H1 (cell line): Measurements from ENCODE around the gene GJD2. TPM values are rescaled to one million over a fixed set of nuclear protein-coding genes. Genes with fewer than 3 reads are reported as not detected.

Experiments used
- CTCF ChIA-PET: fragments of 300-600 bp; sonication (Branson Sonifier 250); formaldehyde crosslinking; loops from one replicate; lab custom pipeline; 2021; ENCODE audit not compliant: partially characterized antibody; lab: Charles Lee
- POLR2A ChIA-PET: fragments of 300-600 bp; sonication (Branson Sonifier 250); formaldehyde crosslinking; loops from one replicate; lab custom pipeline; 2021; ENCODE audit warnings: inconsistent platforms; ENCODE audit not compliant: partially characterized antibody; lab: Charles Lee
- DNase-seq, 2 experiments: peaks; one replicate each; pipeline versions ENCODE4 v3.0.0 to v3.0.0-alpha.2; 2010 to 2022; ENCODE audit warnings: low spot score in 2 of 2, low read depth in 1 of 2, mixed read lengths in 1 of 2
- FAIRE-seq: peaks from 2 replicates; lab custom pipeline; 2011; peaks lifted over from hg19 to GRCh38; lab: Jason Lieb, UNC
- H2AFZ ChIP-seq: 2 replicates; pipeline ENCODE4 v1.8.1; 2012; ENCODE audit warnings: low read length, inconsistent platforms
- H2AK5ac ChIP-seq: 2 replicates; pipeline ENCODE4 v1.6.1; 2013; ENCODE audit warnings: low read depth, low read length
- H2BK120ac ChIP-seq: replicated peaks from 2 replicates; pipeline ENCODE3; 2013; ENCODE audit warnings: low read depth, low read length, inconsistent platforms
- H2BK12ac ChIP-seq: 2 replicates; pipeline ENCODE4 v1.6.1; 2013; ENCODE audit warnings: low read depth, low read length
- H2BK15ac ChIP-seq: 2 replicates; pipeline ENCODE4 v1.6.1; 2013; ENCODE audit warnings: low read length
- H2BK20ac ChIP-seq: 2 replicates; pipeline ENCODE4 v1.6.1; 2013; ENCODE audit warnings: low read length
- H2BK5ac ChIP-seq: 2 replicates; pipeline ENCODE4 v1.6.1; 2013; ENCODE audit warnings: low read depth, low read length
- H3K14ac ChIP-seq: 2 replicates; pipeline ENCODE4 v1.6.1; 2013; ENCODE audit warnings: inconsistent platforms; ENCODE audit not compliant: insufficient read length
- H3K18ac ChIP-seq: 2 replicates; pipeline ENCODE4 v1.6.1; 2013; ENCODE audit warnings: low read length; ENCODE audit errors: extremely low read depth
- H3K23ac ChIP-seq: 2 replicates; pipeline ENCODE4 v1.6.1; 2013; ENCODE audit warnings: inconsistent platforms; ENCODE audit not compliant: insufficient read length
- H3K23me2 ChIP-seq: 2 replicates; pipeline ENCODE4 v1.6.1; 2013; ENCODE audit warnings: low read depth, low read length
- H3K27ac ChIP-seq: 2 replicates; pipeline ENCODE4 v1.6.1; 2011; ENCODE audit warnings: low read depth, low read length, inconsistent platforms
- H3K27me3 ChIP-seq, 4 experiments: replicated peaks in 1 of 4; 1 replicate in 1 of 4; 2 replicates in 3 of 4; pipeline versions ENCODE4 v1.6.1 to v1.8.1; 2011 to 2013; ENCODE audit warnings: low read length in 3 of 4, mild to moderate bottlenecking in 3 of 4, inconsistent platforms in 2 of 4, mixed read lengths in 2 of 4, moderate library complexity in 1 of 4; ENCODE audit not compliant: control insufficient read depth in 3 of 4, insufficient read depth in 3 of 4; ENCODE audit errors: extremely low read depth in 1 of 4
- H3K36me3 ChIP-seq, 4 experiments: 2 replicates each; pipeline versions ENCODE4 v1.6.1 to v1.8.1; 2011 to 2013; ENCODE audit warnings: mild to moderate bottlenecking in 4 of 4, low read length in 3 of 4, moderate library complexity in 2 of 4, control low read depth in 1 of 4, inconsistent platforms in 1 of 4; ENCODE audit not compliant: insufficient read depth in 4 of 4, control insufficient read depth in 2 of 4
- H3K4ac ChIP-seq: replicated peaks from 2 replicates; pipeline ENCODE3; 2013; ENCODE audit warnings: low read length, low read depth, mixed read lengths, inconsistent platforms; ENCODE audit not compliant: insufficient read length
- H3K4me1 ChIP-seq, 4 experiments: replicated peaks in 1 of 4; 1 replicate in 1 of 4; 2 replicates in 3 of 4; pipeline versions ENCODE4 v1.6.1 to v1.8.1; 2011 to 2013; ENCODE audit warnings: low read length in 3 of 4, inconsistent platforms in 2 of 4, mixed read lengths in 1 of 4; ENCODE audit not compliant: insufficient read depth in 4 of 4, control insufficient read depth in 3 of 4
- H3K4me2 ChIP-seq, 2 experiments: 2 replicates each; pipeline versions ENCODE4 v1.6.1 to v1.8.1; 2011 to 2013; ENCODE audit warnings: low read depth in 2 of 2, low read length in 2 of 2, control low read depth in 1 of 2, inconsistent platforms in 1 of 2, mild to moderate bottlenecking in 1 of 2; ENCODE audit not compliant: insufficient read depth in 1 of 2
- H3K4me3 ChIP-seq, 4 experiments: fragments of 200-600, 300-600 bp in 1 of 4; sonication (generic), shearing (Covaris generic), sonication (Bioruptor Twin) in 1 of 4; 2 replicates each; pipeline versions ENCODE4 v1.5.1 to v1.8.1; 2011 to 2016; ENCODE audit warnings: low read length in 4 of 4, low read depth in 3 of 4, control low read depth in 2 of 4, inconsistent platforms in 2 of 4, mild to moderate bottlenecking in 2 of 4, mixed read lengths in 1 of 4, moderate library complexity in 1 of 4; ENCODE audit not compliant: insufficient read depth in 2 of 4; ENCODE audit errors: extremely low read depth in 1 of 4
- H3K56ac ChIP-seq: replicated peaks from 2 replicates; pipeline ENCODE3; 2013; ENCODE audit warnings: low read depth, mild to moderate bottlenecking, mixed read lengths, low read length, inconsistent platforms; ENCODE audit not compliant: insufficient read length
- H3K79me1 ChIP-seq: 2 replicates; pipeline ENCODE4 v1.6.1; 2013; ENCODE audit warnings: low read depth, low read length, control low read depth
- H3K79me2 ChIP-seq, 2 experiments: 2 replicates each; pipeline versions ENCODE4 v1.6.1 to v1.8.1; 2012 to 2013; ENCODE audit warnings: low read length in 2 of 2, mild to moderate bottlenecking in 2 of 2, inconsistent platforms in 1 of 2; ENCODE audit not compliant: insufficient read depth in 2 of 2, control insufficient read depth in 1 of 2
- H3K9ac ChIP-seq, 4 experiments: replicated peaks in 1 of 4; 1 replicate in 1 of 4; 2 replicates in 3 of 4; pipeline versions ENCODE4 v1.6.1 to v1.8.1; 2011 to 2013; ENCODE audit warnings: low read depth in 3 of 4, low read length in 3 of 4, control low read depth in 2 of 4, mild to moderate bottlenecking in 2 of 4, moderate library complexity in 2 of 4, inconsistent platforms in 1 of 4; ENCODE audit errors: extremely low read depth in 1 of 4
- H3K9me3 ChIP-seq, 2 experiments: 2 replicates each; pipeline versions ENCODE4 v1.6.1 to v1.8.1; 2012 to 2013; ENCODE audit warnings: mild to moderate bottlenecking in 2 of 2, moderate library complexity in 2 of 2, control low read depth in 1 of 2, inconsistent platforms in 1 of 2, low read depth in 1 of 2, low read length in 1 of 2, mixed read lengths in 1 of 2; ENCODE audit not compliant: insufficient read depth in 2 of 2
- H4K20me1 ChIP-seq, 2 experiments: replicated peaks in 1 of 2; 2 replicates each; pipeline versions ENCODE3 to v1.8.1; 2011 to 2013; ENCODE audit warnings: inconsistent platforms in 2 of 2, low read length in 2 of 2, mild to moderate bottlenecking in 1 of 2; ENCODE audit not compliant: insufficient read depth in 2 of 2, control insufficient read depth in 1 of 2
- H4K5ac ChIP-seq: 2 replicates; pipeline ENCODE4 v1.6.1; 2013; ENCODE audit warnings: low read length, low read depth, mixed read lengths, inconsistent platforms; ENCODE audit not compliant: insufficient read length
- H4K8ac ChIP-seq: 2 replicates; pipeline ENCODE4 v1.8.0; 2013; ENCODE audit warnings: mild to moderate bottlenecking, moderate library complexity, low read length, inconsistent platforms; ENCODE audit not compliant: insufficient read depth; ENCODE audit errors: extremely low read depth
- H4K91ac ChIP-seq: replicated peaks from 2 replicates; pipeline ENCODE3; 2013; ENCODE audit warnings: low read length, mixed read lengths, inconsistent platforms; ENCODE audit not compliant: insufficient read length
- ASH2L ChIP-seq: fragments of 200-600, 300-600 bp; sonication (generic); IDR thresholded peaks from one replicate; pipeline ENCODE4 v1.7.1; 2017; ENCODE audit warnings: low read length
- BACH1 ChIP-seq: IDR thresholded peaks from 2 replicates; pipeline ENCODE4 v1.6.1; 2012; ENCODE audit warnings: low read length, improper control_type of control experiment
- BCL11A ChIP-seq, 2 experiments: IDR thresholded peaks; one replicate each; pipeline ENCODE4 v1.6.1; 2011; ENCODE audit warnings: low read depth in 2 of 2, low read length in 2 of 2, mild to moderate bottlenecking in 2 of 2
- CHD2 ChIP-seq: IDR thresholded peaks from 2 replicates; pipeline ENCODE4 v1.6.1; 2012; ENCODE audit warnings: low read length, improper control_type of control experiment
- CREB1 ChIP-seq: IDR thresholded peaks from 2 replicates; pipeline ENCODE4 v1.6.1; 2012; ENCODE audit warnings: inconsistent platforms
- GTF2F1 ChIP-seq: IDR thresholded peaks from 2 replicates; pipeline ENCODE4 v1.6.1; 2012; ENCODE audit warnings: low read depth, low read length, improper control_type of control experiment, borderline replicate concordance
- JUN ChIP-seq: IDR thresholded peaks from 2 replicates; pipeline ENCODE4 v1.6.1; 2011; ENCODE audit warnings: low read depth, mild to moderate bottlenecking, improper control_type of control experiment, low read length
- KDM1A ChIP-seq: fragments of 200-600, 300-600 bp; sonication (generic); IDR thresholded peaks from 2 replicates; pipeline ENCODE4 v1.7.1; 2016; ENCODE audit warnings: mild to moderate bottlenecking, low read length, borderline replicate concordance
- MAFK ChIP-seq: IDR thresholded peaks from 2 replicates; pipeline ENCODE4 v1.6.1; 2012; ENCODE audit warnings: low read depth, mild to moderate bottlenecking, improper control_type of control experiment, low read length
- POLR2AphosphoS5 ChIP-seq: IDR thresholded peaks from 2 replicates; pipeline ENCODE4 v1.6.1; 2011; ENCODE audit warnings: low read depth, low read length
- SIN3A ChIP-seq, 2 experiments: IDR thresholded peaks in 1 of 2; conservative IDR thresholded peaks in 1 of 2; 2 replicates each; pipeline ENCODE4 v1.6.1; 2011 to 2012; ENCODE audit warnings: low read length in 2 of 2, improper control_type of control experiment in 1 of 2, low read depth in 1 of 2, mild to moderate bottlenecking in 1 of 2
- SP4 ChIP-seq: IDR thresholded peaks from 2 replicates; pipeline ENCODE4 v1.6.1; 2012; ENCODE audit warnings: low read length, inconsistent platforms
- YY1 ChIP-seq: IDR thresholded peaks from 2 replicates; pipeline ENCODE4 v1.6.1; 2011; ENCODE audit warnings: low read depth, mild to moderate bottlenecking, low read length
- WGBS, 2 experiments: shearing (Covaris generic) in 1 of 2; methylation state at CpG; one replicate each; pipeline versions ENCODE4 v1.1.6 to v1.1.7; 2013 to 2015; ENCODE audit warnings: low lambda C conversion rate in 2 of 2, mixed read lengths in 2 of 2, inconsistent platforms in 1 of 2, low coverage in 1 of 2, missing lambda C conversion rate in 1 of 2; ENCODE audit not compliant: insufficient replicate concordance in 2 of 2, insufficient coverage in 1 of 2, insufficient read length in 1 of 2; ENCODE audit errors: extremely low coverage in 1 of 2, missing lambda C conversion rate in 1 of 2; 5-methylcytosine and 5-hydroxymethylcytosine counted together
- polyA plus RNA-seq, 7 experiments: library from polyadenylated mRNA; depleted of rRNA in 3 of 7; stranded (reverse) in 5 of 7; unstranded in 2 of 7; fragments of >200 nt in 5 of 7; fragments of 200-250 nt in 2 of 7; gene quantifications; 1 replicate in 5 of 7; 2 replicates in 1 of 7; 4 replicates in 1 of 7; pipeline versions ENCODE4 v1.2.1 to v1.2.3, GENCODE V29; 2011 to 2013; ENCODE audit warnings: missing spikeins in 2 of 7, mixed read lengths in 2 of 7
- total RNA-seq: library from RNA; stranded (reverse); fragmentation: NEBNext Ultra II Directional; extraction: Animal tissue kit (Norgen Biotek cat#: 25700); gene quantifications from 2 replicates; pipeline ENCODE4 v1.2.1, GENCODE V29; 2021
- TF ChIP-seq, protein P1 (sequence below): IDR thresholded peaks from 2 replicates; pipeline ENCODE4 v1.6.1; 2012; ENCODE audit warnings: inconsistent platforms
- TF ChIP-seq, protein P2 (sequence below): IDR thresholded peaks from 2 replicates; pipeline ENCODE4 v1.6.1; 2011; ENCODE audit warnings: low read depth, mild to moderate bottlenecking, low read length; ENCODE audit not compliant: insufficient read depth

Gene GJD2
- total and polyA plus RNA-seq, 2 of the 8 experiments (the other 6 are each of a cell fraction or from before 2014, with no cell fraction given): 0.39 to 0.54 TPM

DNA sequence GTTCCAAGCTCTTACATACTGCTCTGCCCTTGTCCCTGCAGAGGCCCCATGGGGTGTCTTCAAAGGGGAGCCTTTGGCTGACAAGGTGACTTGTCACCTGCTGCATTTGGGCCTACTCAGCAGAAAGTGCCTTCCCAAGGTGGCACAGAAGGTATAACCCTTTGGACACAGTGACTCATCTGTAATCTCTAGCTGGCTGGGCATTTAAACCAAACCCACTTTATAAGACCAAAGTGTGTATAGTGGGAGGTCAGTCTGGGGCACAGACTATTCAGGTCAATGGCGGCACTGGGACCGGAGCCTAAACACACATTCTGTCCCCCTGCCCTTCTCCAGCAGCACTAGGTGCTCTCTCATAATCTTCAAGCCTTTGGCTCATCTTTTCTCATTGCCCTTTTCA lies 35.1 kb downstream of the GJD2 start:
- H3K14ac ChIP-seq: no peak overlapping the region
- no peak overlapping the region for H3K4me3 ChIP-seq
- H3K27me3 ChIP-seq: no peaks in the 10 kb centered on the region
- no peak overlapping the region for H3K27ac ChIP-seq
- H2BK12ac ChIP-seq: no peak overlapping the region
- no peak overlapping the region for H3K4me2 ChIP-seq
- no peaks in the 10 kb centered on the region for H3K9me3 ChIP-seq
- no peak overlapping the region for H4K8ac ChIP-seq
- H2BK5ac ChIP-seq: no peak overlapping the region
- H3K36me3 ChIP-seq: no peaks in the 10 kb centered on the region
- H3K56ac ChIP-seq: no peak overlapping the region
- no peaks in the 10 kb centered on the region for H3K23me2 ChIP-seq
- no peak overlapping the region for H3K23ac ChIP-seq
- FAIRE-seq: no peak
- no peak overlapping the region for H2AFZ ChIP-seq
- peaks cover 0 to 6% (median 1%) of the 10 kb centered on the region in 4 experiments; a peak in 3 of 7 replicates for H3K4me1 ChIP-seq
- no peaks in the 10 kb centered on the region for H4K20me1 ChIP-seq
- no peak overlapping the region for H4K91ac ChIP-seq
- no peaks in the 10 kb centered on the region for H3K79me1 ChIP-seq
- ChIA-PET CTCF (interaction anchor here (0.6 to 4.0 kb wide), 2 partner anchors 11 to 154 kb away, joined by 3 to 25 read pairs; no protein-coding TSS in a partner anchor), POLR2A (interaction anchor here (0.6 kb wide), 1 partner anchor 18 kb away, joined by 3 read pairs; no protein-coding TSS in a partner anchor)
- no peak overlapping the region for H4K5ac ChIP-seq
- WGBS, 2 experiments: 81% methylated on average over 2 of the region's 2 CpGs; no CpG with 5 or more reads in 1 of the 2 experiments
- H2BK120ac ChIP-seq: no peak overlapping the region
- H2BK20ac ChIP-seq: no peak overlapping the region
- H2BK15ac ChIP-seq: no peak overlapping the region
- H3K9ac ChIP-seq: no peak overlapping the region
- TF ChIP-seq, protein P1, sequence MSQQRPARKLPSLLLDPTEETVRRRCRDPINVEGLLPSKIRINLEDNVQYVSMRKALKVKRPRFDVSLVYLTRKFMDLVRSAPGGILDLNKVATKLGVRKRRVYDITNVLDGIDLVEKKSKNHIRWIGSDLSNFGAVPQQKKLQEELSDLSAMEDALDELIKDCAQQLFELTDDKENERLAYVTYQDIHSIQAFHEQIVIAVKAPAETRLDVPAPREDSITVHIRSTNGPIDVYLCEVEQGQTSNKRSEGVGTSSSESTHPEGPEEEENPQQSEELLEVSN: no peak
- no peak for TF ChIP-seq GTF2F1
- no peak for TF ChIP-seq CHD2
- no peak for TF ChIP-seq JUN
- no peak for TF ChIP-seq BCL11A (IDR thresholded peaks at IDR 0.05; ENCODE audit: low read depth in 2 of 2, low read length in 2 of 2)
- no peak for TF ChIP-seq SIN3A (conservative IDR thresholded peaks at IDR 0.05 in 1 of 2, IDR thresholded peaks at IDR 0.05 in 1 of 2; ENCODE audit: low read depth in 1 of 2, low read length in 2 of 2)
- TF ChIP-seq, protein P2, sequence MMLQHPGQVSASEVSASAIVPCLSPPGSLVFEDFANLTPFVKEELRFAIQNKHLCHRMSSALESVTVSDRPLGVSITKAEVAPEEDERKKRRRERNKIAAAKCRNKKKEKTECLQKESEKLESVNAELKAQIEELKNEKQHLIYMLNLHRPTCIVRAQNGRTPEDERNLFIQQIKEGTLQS: no peak
- TF ChIP-seq BACH1: no peak
- TF ChIP-seq YY1: no peak
- no peak for TF ChIP-seq KDM1A
- TF ChIP-seq CREB1: no peak
- TF ChIP-seq SP4: no peak
- no peak for TF ChIP-seq MAFK
- TF ChIP-seq ASH2L: no peak
- TF ChIP-seq POLR2AphosphoS5: no peak
- DNase-seq: no peak
- H3K18ac ChIP-seq: no peak overlapping the region
- no peak overlapping the region for H3K4ac ChIP-seq
- H2AK5ac ChIP-seq: no peak overlapping the region
- no peaks in the 10 kb centered on the region for H3K79me2 ChIP-seq
